HUES48 (cell line): ENCODE data around the gene PSMB5.

Source experiments
- H3K27ac ChIP-seq: one replicate; pipeline ENCODE4 v1.7.0; 2013; ENCODE audit warnings: low read depth, low read length, inconsistent platforms
- H3K27me3 ChIP-seq: 2 replicates; pipeline ENCODE4 v1.6.1; 2013; ENCODE audit warnings: mild to moderate bottlenecking, low read length; ENCODE audit not compliant: control insufficient read depth, insufficient read depth
- H3K36me3 ChIP-seq: 2 replicates; pipeline ENCODE4 v1.6.1; 2013; ENCODE audit warnings: low read length; ENCODE audit not compliant: control insufficient read depth, insufficient read depth
- H3K4me1 ChIP-seq: 2 replicates; pipeline ENCODE4 v1.6.1; 2013; ENCODE audit warnings: mild to moderate bottlenecking, low read length; ENCODE audit not compliant: control insufficient read depth, insufficient read depth
- H3K4me3 ChIP-seq: 2 replicates; pipeline ENCODE4 v1.5.1; 2013; ENCODE audit warnings: mild to moderate bottlenecking, low read depth, low read length
- H3K9ac ChIP-seq: 2 replicates; pipeline ENCODE4 v1.6.1; 2013; ENCODE audit warnings: mild to moderate bottlenecking, low read depth, low read length, moderate library complexity
- H3K9me3 ChIP-seq: 2 replicates; pipeline ENCODE4 v1.6.1; 2013; ENCODE audit warnings: low read length; ENCODE audit not compliant: control insufficient read depth, insufficient read depth

PSMB5 gene

GRCh38 chr14:23041729-23042128 lies 7.0 kb upstream of the PSMB5 start:
- Histone ChIP-seq H3K4me1 (no peaks in the 10 kb centered on the region), H3K27me3 (no peaks in the 10 kb centered on the region), H3K4me3 (no peak overlapping the region), H3K27ac (no peak overlapping the region), H3K9me3 (no peaks in the 10 kb centered on the region), H3K9ac (no peak overlapping the region), H3K36me3 (no peaks in the 10 kb centered on the region)

GRCh38 chr14:23040100-23040499 lies 5.4 kb upstream of the PSMB5 start:
- Histone ChIP-seq H3K36me3 (no peaks in the 10 kb centered on the region), H3K9me3 (no peaks in the 10 kb centered on the region), H3K27ac (no peak overlapping the region), H3K27me3 (no peaks in the 10 kb centered on the region), H3K4me1 (peaks cover 6% of the 10 kb centered on the region), H3K9ac (no peak overlapping the region), H3K4me3 (no peak overlapping the region)

GRCh38 chr14:23035303-23036144 lies 824 bp upstream of the PSMB5 start:
- peaks cover 27% of the 10 kb centered on the region for H3K36me3 ChIP-seq
- peaks cover 6% of the 10 kb centered on the region for H3K4me1 ChIP-seq
- no peaks in the 10 kb centered on the region for H3K27me3 ChIP-seq
- H3K4me3 ChIP-seq = peak overlapping the region; percentile 90
- peak overlapping the region; percentile 98 for H3K27ac ChIP-seq
- H3K9ac ChIP-seq = peak overlapping the region; percentile 92; the same call in 1 of the 2 replicates
- H3K9me3 ChIP-seq = no peaks in the 10 kb centered on the region

- H3K27ac ChIP-seq = peak overlapping the region; percentile 98
- H3K27me3 ChIP-seq = no peaks in the 10 kb centered on the region
- H3K4me1 ChIP-seq = peaks cover 6% of the 10 kb centered on the region
- H3K36me3 ChIP-seq = peaks cover 36% of the 10 kb centered on the region
- peak overlapping the region; percentile 90 for H3K4me3 ChIP-seq
- H3K9me3 ChIP-seq = no peaks in the 10 kb centered on the region
- H3K9ac ChIP-seq = peak overlapping the region; percentile 92
These were observed 751 bp downstream of the PSMB5 start for GRCh38 chr14:23033801-23034497.

GRCh38 chr14:23033251-23033727 lies 1.4 kb downstream of the PSMB5 start:
- Histone ChIP-seq H3K4me1 (peaks cover 6% of the 10 kb centered on the region), H3K9ac (no peak overlapping the region), H3K4me3 (peak overlapping the region; percentile 90), H3K27ac (no peak overlapping the region), H3K9me3 (no peaks in the 10 kb centered on the region), H3K36me3 (peaks cover 42% of the 10 kb centered on the region), H3K27me3 (no peaks in the 10 kb centered on the region)

- Histone ChIP-seq H3K9me3 (no peaks in the 10 kb centered on the region), H3K36me3 (peaks cover 54% of the 10 kb centered on the region), H3K27me3 (no peaks in the 10 kb centered on the region), H3K27ac (no peak overlapping the region), H3K4me3 (no peak overlapping the region), H3K9ac (no peak overlapping the region), H3K4me1 (peaks cover 6% of the 10 kb centered on the region)
These were observed 3.8 kb downstream of the PSMB5 start for GRCh38 chr14:23030936-23031335.

GRCh38 chr14:23028799-23029198 lies 5.9 kb downstream of the PSMB5 start:
- Histone ChIP-seq H3K9me3 (no peaks in the 10 kb centered on the region), H3K27ac (no peak overlapping the region), H3K4me1 (no peaks in the 10 kb centered on the region; the same call in 1 of the 2 replicates), H3K36me3 (peaks cover 71% of the 10 kb centered on the region), H3K4me3 (no peak overlapping the region), H3K9ac (no peak overlapping the region), H3K27me3 (no peaks in the 10 kb centered on the region)

GRCh38 chr14:23025151-23025814 lies 9.4 kb downstream of the PSMB5 start:
- no peaks in the 10 kb centered on the region for H3K4me1 ChIP-seq
- H3K27ac ChIP-seq = no peak overlapping the region
- no peak overlapping the region for H3K9ac ChIP-seq
- no peaks in the 10 kb centered on the region for H3K9me3 ChIP-seq
- H3K4me3 ChIP-seq = no peak overlapping the region
- H3K27me3 ChIP-seq = no peaks in the 10 kb centered on the region
- peaks cover 42% of the 10 kb centered on the region for H3K36me3 ChIP-seq

GRCh38 chr14:23024612-23025075 lies 10.1 kb downstream of the PSMB5 start:
- Histone ChIP-seq H3K27ac (no peak overlapping the region), H3K4me3 (no peak overlapping the region), H3K27me3 (no peaks in the 10 kb centered on the region), H3K9me3 (no peaks in the 10 kb centered on the region), H3K4me1 (no peaks in the 10 kb centered on the region), H3K9ac (no peak overlapping the region), H3K36me3 (peaks cover 41% of the 10 kb centered on the region)

GRCh38 chr14:23023795-23024152 lies 10.9 kb downstream of the PSMB5 start:
- H3K36me3 ChIP-seq = peaks cover 33% of the 10 kb centered on the region
- H3K9me3 ChIP-seq = no peaks in the 10 kb centered on the region
- no peak overlapping the region for H3K4me3 ChIP-seq
- H3K27ac ChIP-seq = no peak overlapping the region
- H3K27me3 ChIP-seq = no peaks in the 10 kb centered on the region
- H3K4me1 ChIP-seq = no peaks in the 10 kb centered on the region
- H3K9ac ChIP-seq = no peak overlapping the region
